Stimulated activated CD8-positive, alpha-beta memory T cell treated with anti-CD3 and anti-CD28 coated beads, Interleukin-15, amount 100 ng/mL, for 24 hours (primary cell): ENCODE measurements around the gene DMC1.
"Not testable (repeated sequence)": the region's sequence is repeated elsewhere in the genome, so short reads cannot be mapped to it uniquely, and the experiment has no call there.

Experiments used
- DNase-seq: peaks from one replicate; pipeline ENCODE4 v3.0.0-alpha.2; 2020; ENCODE audit warnings: low read depth

DMC1 gene

DNA sequence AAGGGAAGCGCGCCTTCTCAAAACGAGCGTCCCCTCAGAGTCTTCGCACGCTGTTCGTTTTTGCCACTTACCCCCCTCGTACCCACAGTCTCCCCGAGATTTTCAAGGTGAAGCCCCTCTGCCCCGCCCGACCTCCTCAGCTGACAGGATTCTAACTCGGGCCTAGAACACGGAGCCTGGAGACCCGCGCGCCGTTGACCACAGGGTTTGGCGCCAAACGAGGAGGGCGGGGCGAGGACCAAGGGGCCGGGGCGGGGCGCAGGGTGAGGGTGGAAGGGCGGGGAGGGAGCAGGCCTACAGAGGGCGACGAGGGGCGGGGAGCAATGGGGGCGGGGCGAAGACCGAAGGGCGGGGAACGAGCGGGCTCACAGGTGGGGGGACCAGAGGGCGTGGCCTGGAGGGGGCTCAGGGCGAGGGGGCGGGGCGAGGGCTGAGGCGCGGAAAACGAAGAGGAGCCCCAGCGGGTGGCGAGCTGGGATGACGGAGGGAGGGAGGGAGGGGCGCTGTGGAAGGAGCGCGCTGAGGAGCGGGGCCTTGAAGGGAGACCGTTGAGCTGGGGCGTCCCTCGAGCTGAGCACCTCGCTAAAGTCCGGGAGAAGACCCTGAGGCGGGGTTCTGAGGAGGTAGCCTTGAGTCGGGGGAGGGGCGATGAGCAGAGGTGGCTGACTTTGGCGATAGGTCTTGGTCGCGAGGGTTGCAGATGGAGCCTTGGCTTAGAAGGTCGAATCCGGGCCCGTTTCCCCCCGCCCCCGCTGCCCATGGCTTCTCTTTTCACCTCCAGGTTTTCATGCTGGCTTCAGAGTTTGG lies at the start of gene DMC1:
Gene DMC1, minus strand, starts transcription at position 212 of the 807 bp plus-strand sequence. CDS start 1,927 bp downstream, outside the sequence.
- peak; percentile 97 for DNase-seq

GRCh38 chr22:38618682-38619081 lies 48.7 kb upstream of the DMC1 start:
- no peak for DNase-seq

- DNase-seq, result no peak
These were observed 48.3 kb upstream of the DMC1 start for GRCh38 chr22:38618258-38618657.

GRCh38 chr22:38615064-38615405 lies 45.1 kb upstream of the DMC1 start:
- not testable (repeated sequence) for DNase-seq

- DNase-seq, result no peak
These were observed 44.5 kb upstream of the DMC1 start for GRCh38 chr22:38614332-38615063.

DNA sequence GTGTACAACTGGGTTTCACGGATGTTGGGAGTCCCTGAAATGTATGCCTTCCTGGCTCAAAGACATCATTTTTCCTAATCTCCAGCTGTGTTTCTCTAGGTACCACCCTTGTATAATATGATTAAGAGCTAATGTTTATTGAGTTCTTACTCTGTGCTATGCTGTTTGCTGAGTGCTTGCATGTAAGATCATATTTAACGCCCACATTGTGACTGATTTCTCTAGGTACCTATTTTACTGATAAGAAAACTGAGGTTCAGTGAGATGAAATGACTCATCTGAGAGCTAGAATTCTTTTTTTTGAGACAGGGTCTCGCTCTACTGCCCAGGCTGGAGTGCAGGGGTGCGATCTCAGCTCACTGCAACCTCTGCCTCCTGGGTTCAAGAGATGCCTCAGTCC lies 43.6 kb upstream of the DMC1 start:
- no peak for DNase-seq

GRCh38 chr22:38612217-38613006 lies 42.4 kb upstream of the DMC1 start:
- DNase-seq, result no peak

- DNase-seq, result no peak
These were observed 41.6 kb upstream of the DMC1 start for GRCh38 chr22:38611559-38611958.

DNA sequence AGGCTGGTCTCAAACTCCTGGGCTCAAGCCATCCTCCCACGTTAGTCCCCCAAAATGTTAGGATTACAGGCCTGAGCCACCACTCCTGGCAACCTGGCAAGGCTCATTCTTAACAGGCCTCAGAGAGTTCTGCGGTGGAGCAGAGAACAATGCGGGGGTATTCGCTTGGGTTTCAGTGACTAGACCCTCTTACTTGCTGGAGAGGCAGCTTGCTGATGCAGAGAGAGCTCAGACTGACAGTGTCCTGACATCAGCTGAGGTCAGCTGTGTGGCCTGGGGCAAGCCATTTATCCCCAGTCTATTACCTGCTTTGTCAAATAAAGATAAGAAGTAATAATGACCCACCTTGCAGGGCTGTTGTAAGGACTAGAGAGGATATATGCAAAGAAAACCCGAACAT lies 40.3 kb upstream of the DMC1 start:
- DNase-seq, result no peak

DNA sequence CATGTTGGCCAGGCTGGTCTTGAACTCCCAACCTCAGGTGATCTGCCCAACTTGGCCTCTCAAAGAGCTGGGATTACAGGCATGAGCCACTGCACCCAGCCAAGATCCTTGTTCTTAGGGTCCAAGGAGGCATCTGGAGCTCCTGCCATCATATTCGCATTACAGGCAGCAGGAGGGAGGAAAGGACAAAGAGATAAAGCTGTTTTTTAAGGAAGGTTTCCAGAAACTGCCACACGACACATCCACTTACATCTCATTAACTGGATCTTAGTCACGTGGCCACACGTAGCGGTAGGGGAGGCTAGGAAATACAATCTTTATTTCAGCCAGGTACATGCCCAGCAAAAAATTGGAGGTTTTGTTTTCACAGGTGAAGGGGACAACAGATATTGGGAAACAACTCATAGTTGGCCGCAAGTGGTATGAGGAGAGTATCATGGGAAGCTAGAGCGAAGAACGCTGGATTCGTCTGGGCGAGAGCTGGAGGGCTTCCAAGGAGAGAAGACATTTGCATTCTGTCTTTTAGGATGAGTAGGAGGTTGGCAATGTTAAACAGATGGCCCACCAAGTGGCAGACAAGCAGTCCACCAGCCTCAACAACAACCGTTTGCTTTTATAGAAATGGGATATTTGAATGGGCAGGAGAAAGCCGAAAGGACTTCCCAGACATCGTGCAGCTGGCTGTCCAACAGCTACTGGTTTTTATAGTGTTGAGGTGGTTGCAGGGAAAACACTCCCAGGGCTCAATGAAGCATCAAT lies 39.2 kb upstream of the DMC1 start:
- no peak for DNase-seq

DNA sequence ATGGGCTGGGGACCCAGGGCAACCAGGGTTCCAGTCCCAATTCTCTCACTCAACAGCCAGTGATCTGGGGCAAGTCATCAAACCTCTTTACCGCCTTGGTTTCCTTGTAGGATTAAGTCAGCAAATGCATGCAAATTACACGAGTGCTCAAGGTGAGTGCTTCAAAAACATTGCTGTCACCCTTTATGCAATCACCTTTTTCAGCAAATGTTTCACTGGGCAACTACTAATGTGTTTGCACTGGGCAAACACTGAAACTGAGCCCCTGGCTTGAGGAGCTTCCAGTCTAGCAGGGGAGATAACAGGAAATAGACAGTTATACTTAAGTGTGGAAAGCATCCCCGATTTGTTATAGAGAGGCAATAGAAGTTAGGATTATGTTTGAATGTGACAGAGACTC lies 37.7 kb upstream of the DMC1 start:
- no peak for DNase-seq

DNA sequence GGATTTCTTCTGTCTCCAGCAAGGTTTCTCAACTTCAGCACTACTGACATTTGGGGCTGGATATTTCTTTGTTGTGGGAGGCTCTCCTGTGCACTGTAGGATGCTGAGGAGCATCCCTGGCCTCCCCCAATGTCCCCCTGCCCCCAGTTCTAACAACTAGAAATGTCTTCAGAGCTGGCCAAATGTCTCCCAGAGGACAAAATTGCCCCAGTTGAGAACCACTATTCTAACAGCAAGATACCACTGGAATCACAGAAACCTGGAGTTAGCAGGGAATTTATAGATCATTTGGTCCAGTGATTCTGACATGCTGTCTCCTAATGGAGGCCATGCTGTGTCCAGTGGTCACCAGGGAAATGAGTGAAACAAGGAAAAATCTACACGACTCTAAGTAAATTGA lies 32.2 kb upstream of the DMC1 start:
- DNase-seq, result no peak

DNA sequence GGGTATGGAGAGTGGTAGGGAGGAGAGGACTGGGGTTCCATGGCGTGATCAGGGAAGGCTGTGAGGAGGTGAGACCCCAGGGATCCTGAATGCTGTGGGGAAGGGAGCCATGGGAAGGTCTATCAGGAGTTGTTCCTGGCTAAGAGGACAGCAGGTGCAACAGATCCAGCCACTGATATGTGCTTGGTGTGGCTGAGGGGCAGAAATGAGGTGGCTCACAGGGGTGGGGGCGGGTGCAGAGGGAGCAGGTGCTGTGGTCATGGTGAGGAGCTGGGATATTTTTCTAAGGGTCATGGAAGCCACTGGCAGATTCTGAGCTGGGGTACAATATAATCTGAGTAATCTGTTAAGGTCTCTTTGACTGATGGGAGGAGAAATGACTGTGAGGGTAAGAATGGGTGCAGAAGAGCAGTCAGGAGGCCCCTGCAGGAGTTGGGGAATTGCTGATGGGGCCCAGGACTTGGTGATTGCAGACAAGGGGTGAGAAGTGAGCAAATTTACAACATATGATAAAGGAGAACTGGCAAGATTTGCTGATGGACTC lies 31.3 kb upstream of the DMC1 start:
- no peak for DNase-seq

DNA sequence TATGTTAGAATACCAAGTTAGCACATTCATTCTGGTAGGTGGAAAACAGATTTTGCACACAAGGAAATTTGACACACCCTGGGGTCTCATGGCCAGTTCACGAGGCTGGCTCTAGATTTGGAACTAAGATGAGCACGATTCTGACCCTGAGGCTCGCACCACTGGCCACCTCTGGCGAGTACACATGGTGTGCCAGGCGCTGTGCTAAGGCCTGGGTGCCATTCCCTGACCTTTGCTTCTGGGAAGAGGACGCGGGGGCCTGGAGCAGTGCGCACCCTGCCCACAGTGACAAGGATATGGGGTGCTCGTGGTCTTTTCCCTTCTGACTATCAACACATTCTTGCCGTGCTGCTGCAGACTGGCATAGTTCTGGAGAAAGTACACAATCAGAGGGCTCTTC lies 29.5 kb upstream of the DMC1 start:
- no peak for DNase-seq

GRCh38 chr22:38582923-38583322 lies 12.9 kb upstream of the DMC1 start:
- DNase-seq, result not testable (repeated sequence)

- DNase-seq, result no peak
These were observed 8.5 kb upstream of the DMC1 start for GRCh38 chr22:38578505-38578904.

DNA sequence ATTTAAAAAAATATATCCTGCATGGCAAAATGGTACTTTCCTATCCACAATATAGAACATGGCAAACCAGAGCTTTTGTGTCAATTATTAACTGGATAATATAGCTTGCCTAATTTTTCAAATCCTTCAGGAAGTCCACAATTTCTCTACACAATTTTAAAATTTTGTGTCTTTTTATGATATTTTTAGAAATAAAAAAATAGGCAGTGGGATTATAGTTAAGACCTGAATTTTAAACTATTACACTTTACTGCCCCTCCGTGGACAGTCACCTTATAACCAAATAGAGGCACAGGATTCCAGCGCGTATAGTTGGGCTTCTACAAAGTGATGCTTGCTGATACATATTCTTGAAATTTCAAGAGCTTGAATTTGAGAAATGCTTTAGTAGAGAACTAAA lies 2.1 kb upstream of the DMC1 start:
- no peak for DNase-seq

DNA sequence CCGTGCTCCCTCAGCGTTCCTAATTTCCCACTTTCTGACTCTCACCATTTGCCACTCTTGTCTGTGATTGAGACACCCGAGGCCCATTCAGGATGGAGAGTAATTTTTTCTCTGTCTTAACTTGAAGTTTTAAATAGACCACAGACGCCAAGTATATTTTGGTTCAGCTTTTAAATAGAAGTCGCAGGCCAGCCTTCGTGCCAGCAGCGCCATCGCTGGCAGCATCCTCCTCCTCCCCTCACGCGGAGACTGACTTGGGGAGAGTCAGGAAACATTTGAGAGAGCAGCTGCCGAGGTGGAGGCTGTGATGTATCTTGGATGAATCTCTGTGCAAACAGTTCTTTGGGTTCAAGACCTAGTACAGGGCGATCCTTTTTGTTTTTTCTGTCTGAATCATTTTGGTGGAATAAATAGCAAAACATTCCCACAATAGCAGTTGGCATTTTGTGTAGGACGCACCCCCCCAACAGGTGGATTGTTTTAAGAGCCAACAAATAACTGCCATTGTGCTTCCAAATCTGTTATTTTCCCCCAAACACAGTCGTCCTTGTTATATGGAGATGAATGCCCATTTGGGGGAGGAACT lies 889 bp upstream of the DMC1 start:
- no peak for DNase-seq

GRCh38 chr22:38569181-38569971 lies 607 bp downstream of the DMC1 start:
- no peak for DNase-seq

GRCh38 chr22:38567531-38568285 lies 2.3 kb downstream of the DMC1 start:
- DNase-seq, result no peak
